HG02763 (cell line): ENCODE measurements around the gene DBX1.
"Not testable (repeated sequence)": the region's sequence is repeated elsewhere in the genome, so short reads cannot be mapped to it uniquely, and the experiment has no call there.

Experiments used
- ATAC-seq: cut with Tn5 transposase; IDR thresholded peaks from one replicate; pipeline ENCODE4 v1.9.1; 2021; ENCODE audit warnings: mild to moderate bottlenecking, moderate library complexity; ENCODE audit not compliant: unreplicated experiment

DBX1 gene

GRCh38 chr11:20161923-20162744, 1.9 kb upstream of the DBX1 start:
- ATAC-seq = no peak

GRCh38 chr11:20161230-20161918, 1.1 kb upstream of the DBX1 start:
- no peak for ATAC-seq

DNA sequence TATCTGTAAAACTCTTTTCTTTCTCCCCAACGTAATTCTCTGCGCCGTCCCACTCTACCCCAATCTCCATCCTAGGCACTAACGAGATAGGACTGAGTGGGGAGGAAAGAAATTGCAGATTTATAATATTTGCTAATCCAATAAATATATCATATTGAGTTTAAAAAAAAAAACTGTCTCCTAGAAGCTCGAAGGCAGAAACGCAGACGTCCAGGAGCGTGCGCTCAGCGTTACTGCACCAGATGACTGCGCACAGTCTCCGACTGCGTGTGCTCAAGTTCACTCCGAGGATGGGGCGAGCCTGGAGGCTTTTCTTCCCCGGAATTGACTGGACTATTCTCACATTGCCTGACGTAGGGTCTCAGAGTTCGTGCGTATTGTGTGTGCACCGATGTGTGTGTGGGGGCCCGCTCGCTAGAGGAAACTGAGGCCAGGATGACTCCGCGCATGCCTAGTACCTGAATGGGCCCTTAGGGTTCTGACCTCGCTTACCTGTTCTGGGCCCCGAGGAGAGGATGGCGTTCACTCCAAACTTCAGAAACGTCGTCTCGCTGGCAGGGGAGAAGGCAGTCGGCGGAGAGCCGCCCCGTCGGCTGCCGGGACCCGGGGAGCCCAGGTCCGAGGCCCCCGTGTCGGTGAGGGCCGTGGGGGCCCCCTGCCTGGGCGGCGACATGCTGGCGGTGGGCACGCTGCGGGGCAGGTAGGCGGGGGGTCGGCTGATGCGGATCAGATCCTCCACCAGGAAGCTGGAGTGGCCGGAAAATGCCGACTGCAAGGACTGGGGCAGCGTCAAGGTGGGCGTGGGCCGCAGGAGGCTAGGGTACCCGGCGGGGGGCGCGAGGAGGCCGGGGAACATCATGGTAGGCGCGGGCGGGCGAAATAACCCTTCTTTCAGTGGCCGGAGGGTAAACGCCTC, 551 bp downstream of the DBX1 start:
- no peak for ATAC-seq

GRCh38 chr11:20158597-20159257, 1.5 kb downstream of the DBX1 start:
- ATAC-seq = no peak

DNA sequence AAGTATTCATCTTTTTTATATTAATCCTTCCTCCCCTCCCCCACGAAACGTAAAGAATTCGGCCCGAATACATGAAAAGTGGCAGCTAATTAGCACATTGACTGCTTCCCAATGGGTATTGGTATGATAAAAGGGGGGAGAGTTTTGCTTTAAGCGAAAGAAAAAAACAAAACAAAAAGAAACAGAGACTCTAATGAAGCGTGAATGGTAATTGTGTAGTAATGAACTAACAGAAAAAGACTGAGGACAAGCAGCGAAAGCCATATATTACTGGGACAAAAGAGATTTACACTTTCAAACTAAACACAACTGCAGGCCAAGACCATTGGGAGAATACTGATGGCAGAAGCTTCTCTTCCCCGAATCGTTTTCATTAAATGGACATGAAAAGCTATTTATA, 2.5 kb downstream of the DBX1 start:
- no peak for ATAC-seq

- ATAC-seq = no peak
Measured at GRCh38 chr11:20156876-20157613, 3.2 kb downstream of the DBX1 start.

DNA sequence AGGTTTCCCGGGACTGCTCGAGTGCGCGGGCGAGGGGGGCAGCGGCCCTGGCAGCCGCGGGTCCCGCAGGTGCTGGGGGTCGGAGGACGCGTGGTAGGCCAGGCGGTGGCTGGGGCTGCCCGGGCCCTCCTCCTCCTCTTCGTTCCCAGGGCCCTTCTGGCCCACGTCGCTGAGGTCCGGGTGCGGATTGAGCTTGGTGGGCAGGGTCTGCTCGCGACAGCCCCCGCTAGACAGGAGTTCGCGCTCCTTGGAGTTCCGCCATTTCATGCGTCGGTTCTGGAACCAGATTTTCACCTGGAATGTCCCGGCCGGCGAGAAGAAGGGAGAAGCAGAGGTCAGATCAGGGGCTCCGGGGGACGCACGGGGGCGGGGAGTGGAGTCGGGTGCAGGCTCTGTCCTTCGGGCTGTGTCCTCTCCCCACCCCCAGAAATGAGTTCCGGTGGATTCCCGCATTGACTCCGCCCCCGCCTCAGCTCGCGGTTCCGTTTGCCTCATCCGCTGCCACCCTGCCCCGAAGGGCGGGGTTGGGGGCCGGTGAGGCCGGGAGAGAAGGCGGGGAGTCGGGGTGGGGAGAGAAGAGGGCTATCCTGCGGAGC, 3.9 kb downstream of the DBX1 start:
- no peak for ATAC-seq

DNA sequence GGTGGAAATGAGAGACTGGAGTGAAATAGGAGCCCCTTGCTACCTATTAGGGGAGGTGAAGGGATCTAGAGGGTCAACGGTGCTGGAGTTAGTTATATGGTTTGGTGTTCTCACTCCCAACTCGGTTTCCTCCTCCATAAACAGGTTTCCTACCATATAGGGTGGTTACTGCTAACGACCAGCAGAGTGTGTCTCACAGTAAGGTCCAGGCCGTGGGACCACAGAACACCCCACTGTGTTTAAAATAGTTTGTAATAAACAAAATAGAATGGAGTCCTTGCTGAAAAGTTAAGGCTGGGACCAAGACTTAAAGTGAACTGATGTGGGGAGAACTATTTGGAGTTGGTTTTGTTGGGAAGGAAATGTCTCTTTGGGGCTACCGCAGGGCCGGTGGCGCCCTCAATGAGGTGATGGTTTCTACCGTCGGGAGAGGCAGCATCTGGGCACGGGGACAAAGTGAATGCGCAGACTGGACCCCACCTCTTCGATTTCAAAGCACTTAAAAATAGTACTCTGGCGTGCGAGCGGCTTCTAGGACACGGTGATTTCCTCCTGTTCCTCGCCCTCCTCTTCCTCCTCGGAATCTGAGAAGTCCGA, 4.5 kb downstream of the DBX1 start:
- ATAC-seq = no peak

- no peak for ATAC-seq
Measured at GRCh38 chr11:20154381-20154780, 5.9 kb downstream of the DBX1 start.

GRCh38 chr11:20138707-20139106, 21.6 kb downstream of the DBX1 start:
- no peak for ATAC-seq

DNA sequence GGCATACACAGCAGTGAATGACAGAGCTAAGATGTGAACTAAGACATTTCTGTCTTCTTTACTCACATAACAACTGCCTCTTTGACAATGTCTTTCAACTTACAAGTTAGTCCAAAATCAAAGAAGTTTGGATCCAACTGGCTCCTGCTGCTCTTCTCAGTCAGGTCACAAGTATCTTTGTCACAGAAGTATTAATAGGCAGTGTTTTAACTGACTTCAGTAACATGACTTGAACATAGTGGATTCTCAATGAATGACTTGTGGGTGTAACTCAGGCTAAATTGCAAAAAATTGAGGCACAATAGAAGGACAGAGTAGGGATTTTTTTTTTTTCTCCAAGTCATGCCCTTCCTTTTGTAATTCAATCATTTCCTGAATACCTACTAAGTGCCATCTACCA, 22.6 kb downstream of the DBX1 start:
- ATAC-seq = no peak

GRCh38 chr11:20134991-20135736, 25.1 kb downstream of the DBX1 start:
- no peak for ATAC-seq

DNA sequence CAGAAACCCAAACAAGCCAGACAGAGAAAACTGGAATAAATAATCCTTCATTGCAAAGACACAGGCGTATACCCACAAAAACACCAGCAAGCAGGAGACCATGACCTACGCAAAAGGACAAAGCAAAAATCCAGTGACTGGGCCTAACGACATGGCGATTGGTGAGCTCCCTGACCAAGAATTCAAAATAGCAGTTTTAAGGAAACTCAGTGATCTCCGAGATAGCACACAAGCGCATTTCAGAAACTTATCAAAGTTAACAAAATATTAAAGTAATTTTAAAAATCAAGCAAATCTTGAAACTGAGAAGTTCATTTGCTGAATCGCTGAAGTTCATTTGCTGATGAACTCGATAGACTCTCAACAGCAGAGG, 27.6 kb downstream of the DBX1 start:
- no peak for ATAC-seq

DNA sequence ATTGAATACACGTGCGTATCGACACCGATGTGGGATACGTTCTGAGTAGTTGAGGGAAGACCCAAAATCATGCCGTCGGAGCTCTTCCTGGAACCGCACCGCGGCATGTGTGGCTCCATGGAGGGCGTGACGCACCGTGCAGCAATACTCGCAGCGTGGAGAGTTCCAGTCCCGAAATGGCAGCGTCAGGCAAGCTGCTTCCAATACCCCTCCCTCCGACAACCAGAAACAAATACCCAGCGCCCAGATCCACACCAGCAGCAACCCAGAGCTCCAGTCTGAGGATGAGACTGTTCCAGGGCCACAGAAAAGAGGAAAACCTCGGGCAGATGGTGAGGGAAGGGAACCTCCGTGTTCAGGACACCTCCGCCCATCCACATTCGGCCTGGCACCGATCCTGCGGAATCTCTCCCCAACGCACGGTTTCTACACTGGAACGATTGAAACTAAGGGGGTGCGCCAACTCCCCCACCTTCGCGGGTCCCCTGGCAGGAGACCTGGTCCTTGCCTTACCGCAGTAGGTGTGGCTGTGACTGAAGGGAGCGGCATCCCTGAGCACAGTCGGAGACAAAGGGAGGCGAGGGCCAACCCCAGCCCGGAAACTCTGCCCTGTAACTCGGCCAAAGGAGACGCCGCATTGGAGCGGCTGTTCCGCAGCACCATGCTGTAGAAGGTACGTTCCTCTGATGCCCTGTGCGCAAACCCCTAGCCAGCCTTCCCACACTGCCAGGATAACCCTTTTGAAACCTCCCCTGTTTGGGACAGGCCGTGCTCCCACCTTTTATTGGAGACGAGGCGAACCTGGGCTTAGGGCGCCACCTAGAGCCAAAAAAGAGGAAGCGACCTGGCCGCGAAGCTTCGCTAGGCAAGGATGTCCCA, 28.2 kb downstream of the DBX1 start:
- no peak for ATAC-seq

GRCh38 chr11:20129665-20130064, 30.6 kb downstream of the DBX1 start:
- ATAC-seq = no peak

DNA sequence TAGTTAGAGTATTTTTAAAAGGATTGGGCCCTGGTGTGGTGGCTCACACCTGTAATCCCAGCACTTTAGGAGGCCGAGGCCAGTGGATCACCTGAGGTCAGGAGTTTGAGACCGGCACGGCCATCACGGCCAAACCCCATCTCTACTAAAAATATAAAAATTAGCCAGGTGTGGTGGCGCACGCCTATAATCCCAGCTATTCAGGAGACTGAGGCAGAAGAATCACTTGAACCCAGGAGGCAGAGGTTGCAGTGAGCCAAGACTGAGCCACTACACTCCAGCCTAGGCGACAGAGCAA, 31.8 kb downstream of the DBX1 start:
- not testable (repeated sequence) for ATAC-seq

DNA sequence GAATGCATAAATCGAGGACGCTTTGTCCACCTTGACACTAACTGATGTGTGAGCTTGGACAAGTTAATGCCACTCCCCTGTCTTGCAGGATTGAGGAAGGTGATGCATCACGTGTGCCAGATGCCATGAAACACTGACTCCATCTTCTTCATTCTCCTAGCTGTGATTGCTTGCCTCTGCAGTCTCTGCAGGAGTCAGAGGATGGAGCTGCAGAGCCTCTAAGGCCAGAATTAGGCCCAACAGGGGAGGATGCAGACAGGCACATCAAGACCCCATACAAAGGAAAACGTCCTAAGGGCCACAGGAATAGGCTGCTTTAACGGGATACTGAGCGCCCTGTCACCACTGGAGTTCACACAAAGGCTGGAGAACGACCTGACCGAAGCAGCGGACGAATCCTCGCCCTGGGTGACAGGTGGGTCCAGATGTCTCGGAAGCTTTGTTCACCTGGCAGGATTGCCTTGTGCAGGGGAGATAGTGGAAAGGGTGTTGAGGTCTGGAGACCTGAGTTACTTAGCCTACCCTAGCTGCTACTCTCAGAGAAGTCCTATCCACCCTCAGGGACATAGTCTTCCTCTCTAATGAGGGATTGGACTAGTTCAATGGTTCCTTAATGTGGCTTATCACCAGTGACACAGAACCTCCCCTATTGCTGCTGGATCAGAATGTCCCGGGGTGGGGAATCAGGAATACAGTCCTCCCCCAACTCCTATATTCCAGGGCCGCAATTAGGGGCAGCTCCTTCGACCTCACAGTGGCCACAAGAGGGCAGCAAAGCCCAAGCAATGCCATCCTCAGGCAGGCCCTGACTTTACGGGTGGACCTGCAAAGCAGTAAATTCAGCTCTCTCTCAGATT, 32.4 kb downstream of the DBX1 start:
- ATAC-seq = peak; percentile 67
